MCF 10A (cell line): ENCODE data around the gene MAGEA9. TPM values are rescaled to one million over a fixed set of nuclear protein-coding genes. Genes with fewer than 3 reads are reported as not detected.
A peak's percentile ranks its signal among the peaks of the same experiment; 100 is the strongest.

ENCODE experiments used
- BruUV-seq: library from RNA; stranded (reverse); fragments of 400-500 nt; replicated peaks from 2 replicates; lab custom pipeline; 2021; lab: Mats Ljungman, UMichigan
- CTCF ChIA-PET: fragments of 300-600 bp; sonication (Branson Sonifier 250); formaldehyde crosslinking; extraction: SDS; loops from one replicate; lab custom pipeline; 2021; ENCODE audit warnings: antibody characterized with exemption, inconsistent platforms; lab: Yijun Ruan, JAX
- POLR2A ChIA-PET: fragments of 300-600, 350-650 bp; sonication (Branson Sonifier 250); formaldehyde crosslinking; extraction: SDS; loops from one replicate; lab custom pipeline; 2020; ENCODE audit warnings: antibody characterized with exemption, inconsistent platforms; lab: Yijun Ruan, JAX
- DNase-seq: peaks from one replicate; pipeline ENCODE4 v3.0.0-alpha.2; 2018; ENCODE audit not compliant: unreplicated experiment
- H3K27ac Mint-ChIP-seq: one replicate; pipeline ENCODE4 v1.8.0; 2022; ENCODE audit warnings: mild to moderate bottlenecking, low read depth, mixed read lengths; ENCODE audit not compliant: unreplicated experiment
- H3K27me3 Mint-ChIP-seq: one replicate; pipeline ENCODE4 v1.8.0; 2022; ENCODE audit warnings: mixed read lengths; ENCODE audit not compliant: insufficient read depth, unreplicated experiment
- H3K36me3 Mint-ChIP-seq: one replicate; pipeline ENCODE4 v1.8.0; 2022; ENCODE audit warnings: mild to moderate bottlenecking, moderate library complexity, mixed read lengths; ENCODE audit not compliant: insufficient read depth, unreplicated experiment
- H3K4me1 Mint-ChIP-seq: one replicate; pipeline ENCODE4 v1.8.0; 2022; ENCODE audit warnings: mixed read lengths; ENCODE audit not compliant: insufficient read depth, unreplicated experiment
- H3K4me3 Mint-ChIP-seq: one replicate; pipeline ENCODE4 v1.8.0; 2022; ENCODE audit warnings: mild to moderate bottlenecking, moderate library complexity, mixed read lengths; ENCODE audit not compliant: unreplicated experiment
- H3K9me3 Mint-ChIP-seq: one replicate; pipeline ENCODE4 v1.8.0; 2022; ENCODE audit warnings: mixed read lengths; ENCODE audit not compliant: unreplicated experiment
- CTCF ChIP-seq: fragments of 200-600 bp; IDR thresholded peaks from one replicate; pipeline ENCODE4 v1.8.0; 2022; ENCODE audit warnings: antibody characterized with exemption, mild to moderate bottlenecking; ENCODE audit not compliant: unreplicated experiment
- intact Hi-C: fragments of 100-400 bp; cut with micrococcal nuclease; formaldehyde crosslinking; loops from 2 replicates; pipeline ENCODE4 v1.14.1; 2022
- total RNA-seq: library from RNA; stranded (reverse); gene quantifications from 2 replicates; pipeline ENCODE4 v1.2.3, GENCODE V29; 2022

Gene MAGEA9
- total RNA-seq, 1 experiment from 2014 or later, result not detected

GRCh38 chrX:149819371-149819770 is 37.6 kb downstream of the MAGEA9 start:
- Mint-ChIP-seq H3K36me3 (no peaks in the 10 kb centered on the region), H3K4me3 (no peak overlapping the region), H3K9me3 (peaks cover 17% of the 10 kb centered on the region), H3K27me3 (peaks cover 16% of the 10 kb centered on the region), H3K27ac (no peak overlapping the region), H3K4me1 (no peaks in the 10 kb centered on the region)
- ChIA-PET CTCF (interaction anchor here (0.6 kb wide), 2 partner anchors 20 to 291 kb away, joined by 3 read pairs; no protein-coding TSS in a partner anchor), POLR2A (interaction anchor here (0.5 kb wide), 1 partner anchor 10 kb away, joined by 4 read pairs; no protein-coding TSS in a partner anchor)
- peak; percentile 28 for DNase-seq
- intact Hi-C loops, result no loop called here
- TF ChIP-seq CTCF, result no peak
- no TSS peak for BruUV-seq

- DNase-seq, result peak; percentile 40
- TF ChIP-seq CTCF, result peak; percentile 18
- peaks cover 12% of the 10 kb centered on the region for H3K4me1 Mint-ChIP-seq
- H3K9me3 Mint-ChIP-seq, result peaks cover 8% of the 10 kb centered on the region
- intact Hi-C loops, result no loop called here
- POLR2A ChIA-PET, result no interaction called here
- H3K4me3 Mint-ChIP-seq, result no peak overlapping the region
- H3K27me3 Mint-ChIP-seq, result peaks cover 30% of the 10 kb centered on the region
- CTCF ChIA-PET, result no interaction called here
- no TSS peak for BruUV-seq
- H3K27ac Mint-ChIP-seq, result no peak overlapping the region
- no peaks in the 10 kb centered on the region for H3K36me3 Mint-ChIP-seq
Measured at GRCh38 chrX:149825424-149825823, 43.7 kb downstream of the MAGEA9 start.

GRCh38 chrX:149827254-149827653 is 45.5 kb downstream of the MAGEA9 start:
- BruUV-seq, result no TSS peak
- Mint-ChIP-seq H3K27me3 (peaks cover 23% of the 10 kb centered on the region), H3K27ac (no peak overlapping the region), H3K36me3 (no peaks in the 10 kb centered on the region), H3K4me1 (peaks cover 17% of the 10 kb centered on the region), H3K9me3 (peaks cover under 1% of the 10 kb centered on the region), H3K4me3 (no peak overlapping the region)
- no peak for DNase-seq
- CTCF ChIA-PET, result no interaction called here
- POLR2A ChIA-PET, result no interaction called here
- TF ChIP-seq CTCF, result no peak
- intact Hi-C loops, result no loop called here

GRCh38 chrX:149829751-149830191 is 48.0 kb downstream of the MAGEA9 start:
- ChIA-PET CTCF (no interaction called here), POLR2A (interaction anchor here (0.6 to 1.0 kb wide), 4 partner anchors 11 to 796 kb away, joined by 3 to 4 read pairs (median 4); partner anchors contain the start of gene EOLA2)
- H3K36me3 Mint-ChIP-seq, result no peaks in the 10 kb centered on the region
- TF ChIP-seq CTCF, result no peak
- BruUV-seq, result no TSS peak
- no peaks in the 10 kb centered on the region for H3K9me3 Mint-ChIP-seq
- peak overlapping the region; percentile 57 for H3K4me3 Mint-ChIP-seq
- peaks cover 17% of the 10 kb centered on the region for H3K4me1 Mint-ChIP-seq
- intact Hi-C loops, result no loop called here
- peaks cover 15% of the 10 kb centered on the region for H3K27me3 Mint-ChIP-seq
- peak; percentile 20 for DNase-seq
- peak overlapping the region; percentile 60 for H3K27ac Mint-ChIP-seq
